Measurements from ENCODE around the gene CCNT1.
"Not testable (repeated sequence)": the region's sequence is repeated elsewhere in the genome, so short reads cannot be mapped to it uniquely, and the experiment has no call there.

Gene CCNT1

GRCh38 chr12:48682927-48683326, 33.6 kb downstream of the CCNT1 start:
- Histone ChIP-seq H3K9me2 (replicated peaks; ENCODE audit: control insufficient read depth, low read length) (no peaks in the 10 kb centered on the region), H3K27ac (ENCODE audit: low read depth, low read length) (no peak overlapping the region), H3K4me1 (ENCODE audit: control insufficient read depth, low read length) (peaks cover 33% of the 10 kb centered on the region), H3K9me3 (ENCODE audit: control insufficient read depth, insufficient read depth, low read length) (no peaks in the 10 kb centered on the region), H4K20me1 (ENCODE audit: control insufficient read depth, insufficient read depth, low read depth, low read length) (peaks cover 15% of the 10 kb centered on the region; the same call in 1 of the 2 replicates), H3K27me3 (ENCODE audit: control insufficient read depth, low read length) (no peaks in the 10 kb centered on the region), H3F3A (ENCODE audit: control insufficient read depth, insufficient read depth) (peaks cover 6% of the 10 kb centered on the region), H3K36me3 (ENCODE audit: control insufficient read depth, low read length) (peaks cover 44% of the 10 kb centered on the region), H3K4me3 (ENCODE audit: low read length) (peak overlapping the region; percentile 96), H3K4me2 (ENCODE audit: low read length) (peak overlapping the region; percentile 77), H3K79me2 (ENCODE audit: control insufficient read depth, low read length) (peaks cover 42% of the 10 kb centered on the region)
- TF ChIP-seq CTCF (IDR thresholded peaks at IDR 0.05; ENCODE audit: low read depth, low read length, poor library complexity, severe bottlenecking) (no peak), EZH2phosphoT487 (IDR thresholded peaks at IDR 0.05; ENCODE audit: borderline replicate concordance, low read length) (no peak)

GRCh38 chr12:48682533-48682905, 34.0 kb downstream of the CCNT1 start:
- H3K9me2 ChIP-seq (replicated peaks; ENCODE audit: control insufficient read depth, low read length); H3K9me3 ChIP-seq (ENCODE audit: control insufficient read depth, insufficient read depth, low read length); H3K27ac ChIP-seq (ENCODE audit: low read depth, low read length); H3F3A ChIP-seq (ENCODE audit: control insufficient read depth, insufficient read depth); H3K27me3 ChIP-seq (ENCODE audit: control insufficient read depth, low read length): not testable (repeated sequence)
- peak overlapping the region; percentile 96 for H3K4me3 ChIP-seq (ENCODE audit: low read length)
- peak overlapping the region; percentile 77 for H3K4me2 ChIP-seq (ENCODE audit: low read length)
- peaks cover 45% of the 10 kb centered on the region for H3K36me3 ChIP-seq (ENCODE audit: control insufficient read depth, low read length)
- H3K79me2 ChIP-seq (ENCODE audit: control insufficient read depth, low read length), result peaks cover 46% of the 10 kb centered on the region
- H4K20me1 ChIP-seq (ENCODE audit: control insufficient read depth, insufficient read depth, low read depth, low read length), result peaks cover 15% of the 10 kb centered on the region; the same call in 1 of the 2 replicates
- H3K4me1 ChIP-seq (ENCODE audit: control insufficient read depth, low read length), result peaks cover 35% of the 10 kb centered on the region

- H3K27me3 ChIP-seq (ENCODE audit: control insufficient read depth, low read length), result no peaks in the 10 kb centered on the region
- peaks cover 49% of the 10 kb centered on the region for H3K36me3 ChIP-seq (ENCODE audit: control insufficient read depth, low read length)
- peak within 1 kb of the TSS; percentile 51 for H3K27ac ChIP-seq (ENCODE audit: low read depth, low read length)
- TF ChIP-seq EZH2phosphoT487 (IDR thresholded peaks at IDR 0.05; ENCODE audit: borderline replicate concordance, low read length), result no peak
- no peak for TF ChIP-seq CTCF (IDR thresholded peaks at IDR 0.05; ENCODE audit: low read depth, low read length, poor library complexity, severe bottlenecking)
- peak within 1 kb of the TSS; percentile 77 for H3K4me2 ChIP-seq (ENCODE audit: low read length)
- H3K79me2 ChIP-seq (ENCODE audit: control insufficient read depth, low read length), result peaks cover 52% of the 10 kb centered on the region
- H4K20me1 ChIP-seq (ENCODE audit: control insufficient read depth, insufficient read depth, low read depth, low read length), result peaks cover 15% of the 10 kb centered on the region; the same call in 1 of the 2 replicates
- no peaks in the 10 kb centered on the region for H3K9me2 ChIP-seq (replicated peaks; ENCODE audit: control insufficient read depth, low read length)
- no peaks in the 10 kb centered on the region for H3K9me3 ChIP-seq (ENCODE audit: control insufficient read depth, insufficient read depth, low read length)
- peaks cover 6% of the 10 kb centered on the region for H3F3A ChIP-seq (ENCODE audit: control insufficient read depth, insufficient read depth)
- H3K4me1 ChIP-seq (ENCODE audit: control insufficient read depth, low read length), result peaks cover 35% of the 10 kb centered on the region
- peak within 1 kb of the TSS; percentile 96 for H3K4me3 ChIP-seq (ENCODE audit: low read length)
Measured at GRCh38 chr12:48681710-48682532, 34.6 kb downstream of the CCNT1 start, which contains the start of gene KANSL2. TSS of gene KANSL2 (minus strand) at chr12:48682238. CDS start at chr12:48681632, 606 bp downstream.

- Histone ChIP-seq H3K4me3 (ENCODE audit: low read length) (peak overlapping the region; percentile 96), H3K4me2 (ENCODE audit: low read length) (peak overlapping the region; percentile 72), H3K79me2 (ENCODE audit: control insufficient read depth, low read length) (peaks cover 57% of the 10 kb centered on the region), H3K9me2 (replicated peaks; ENCODE audit: control insufficient read depth, low read length) (no peaks in the 10 kb centered on the region), H3K36me3 (ENCODE audit: control insufficient read depth, low read length) (peaks cover 54% of the 10 kb centered on the region), H3F3A (ENCODE audit: control insufficient read depth, insufficient read depth) (peaks cover 6% of the 10 kb centered on the region), H3K9me3 (ENCODE audit: control insufficient read depth, insufficient read depth, low read length) (no peaks in the 10 kb centered on the region), H4K20me1 (ENCODE audit: control insufficient read depth, insufficient read depth, low read depth, low read length) (peaks cover 15% of the 10 kb centered on the region; the same call in 1 of the 2 replicates), H3K27me3 (ENCODE audit: control insufficient read depth, low read length) (no peaks in the 10 kb centered on the region), H3K27ac (ENCODE audit: low read depth, low read length) (peak overlapping the region; percentile 51), H3K4me1 (ENCODE audit: control insufficient read depth, low read length) (peaks cover 35% of the 10 kb centered on the region)
- TF ChIP-seq EZH2phosphoT487 (IDR thresholded peaks at IDR 0.05; ENCODE audit: borderline replicate concordance, low read length), result no peak
- no peak for TF ChIP-seq CTCF (IDR thresholded peaks at IDR 0.05; ENCODE audit: low read depth, low read length, poor library complexity, severe bottlenecking)
Measured at GRCh38 chr12:48681399-48681709, 35.2 kb downstream of the CCNT1 start.

Data from DOHH2 (cell line).